Measurements from ENCODE around the gene RNF224. TPM values are rescaled to one million over a fixed set of nuclear protein-coding genes. Genes with fewer than 3 reads are reported as not detected.

The RNF224 gene
- total RNA-seq, 1 experiment from 2014 or later: 0.16 TPM

DNA sequence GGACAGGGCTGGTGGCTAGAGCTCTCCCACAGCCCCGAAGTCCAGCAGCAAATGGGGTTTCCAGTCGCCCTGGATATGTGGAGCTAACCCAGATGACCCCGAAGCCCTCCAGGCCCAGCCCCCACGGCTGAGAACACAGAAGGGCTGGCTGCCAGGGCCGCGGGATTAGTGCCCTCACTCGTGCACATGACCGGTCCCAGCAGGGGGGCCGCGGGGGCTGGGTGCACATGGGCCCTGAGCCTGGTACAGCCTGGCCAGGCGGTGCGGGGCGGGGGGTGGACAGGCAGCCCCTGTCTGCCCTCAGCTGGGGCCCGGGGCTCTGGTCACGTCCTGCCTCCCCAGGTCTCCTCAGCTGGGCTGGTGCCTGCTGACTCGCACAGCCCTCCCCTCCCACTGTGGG, 32.9 kb upstream of the RNF224 start:
- POLR2A ChIA-PET: interaction anchor here (0.7 to 2.1 kb wide), 5 partner anchors 10 to 47 kb away, joined by 3 to 13 read pairs (median 3); partner anchors contain the start of genes NDOR1, RNF224, TMEM203 and TUBB4B
- Mint-ChIP-seq H3K27me3 (ENCODE audit: insufficient read depth, unreplicated experiment) (no peaks in the 10 kb centered on the region), H3K4me3 (ENCODE audit: unreplicated experiment) (no peak overlapping the region), H3K9me3 (ENCODE audit: unreplicated experiment) (no peaks in the 10 kb centered on the region), H3K36me3 (ENCODE audit: insufficient read depth, unreplicated experiment) (peaks cover 14% of the 10 kb centered on the region), H3K27ac (ENCODE audit: low read depth, unreplicated experiment) (no peak overlapping the region), H3K4me1 (ENCODE audit: insufficient read depth, unreplicated experiment) (peaks cover 19% of the 10 kb centered on the region)
- TF ChIP-seq CTCF (IDR thresholded peaks at IDR 0.05; ENCODE audit: unreplicated experiment): no peak
- no peak for DNase-seq (ENCODE audit: unreplicated experiment)
- intact Hi-C loops (cut with micrococcal nuclease): no loop called here
- BruUV-seq (replicated peaks): no TSS peak
- CTCF ChIA-PET: interaction anchor here (0.5 to 0.7 kb wide), 3 partner anchors 8 to 85 kb away, joined by 3 to 6 read pairs (median 3); partner anchors contain the start of gene RNF224

- Mint-ChIP-seq H3K4me3 (ENCODE audit: unreplicated experiment) (peak overlapping the region; percentile 36), H3K36me3 (ENCODE audit: insufficient read depth, unreplicated experiment) (peaks cover 12% of the 10 kb centered on the region), H3K27ac (ENCODE audit: low read depth, unreplicated experiment) (no peak overlapping the region), H3K27me3 (ENCODE audit: insufficient read depth, unreplicated experiment) (no peaks in the 10 kb centered on the region), H3K4me1 (ENCODE audit: insufficient read depth, unreplicated experiment) (peaks cover 18% of the 10 kb centered on the region), H3K9me3 (ENCODE audit: unreplicated experiment) (no peaks in the 10 kb centered on the region)
- BruUV-seq (replicated peaks): no TSS peak
- intact Hi-C loops (cut with micrococcal nuclease): no loop called here
- DNase-seq (ENCODE audit: unreplicated experiment): peak; percentile 54
- no peak for TF ChIP-seq CTCF (IDR thresholded peaks at IDR 0.05; ENCODE audit: unreplicated experiment)
- ChIA-PET CTCF (interaction anchor here (0.6 to 1.1 kb wide), 4 partner anchors 24 to 386 kb away, joined by 3 to 6 read pairs (median 4); partner anchors contain the start of gene RNF224), POLR2A (interaction anchor here (0.5 to 2.1 kb wide), 10 partner anchors 10 to 150 kb away, joined by 3 to 13 read pairs (median 3); partner anchors contain the start of genes NDOR1, RNF224, TMEM203 and TUBB4B)
Observed at GRCh38 chr9:137194909-137195308, 32.4 kb upstream of the RNF224 start.

GRCh38 chr9:137195525-137196220, 31.6 kb upstream of the RNF224 start:
- peaks cover 18% of the 10 kb centered on the region for H3K4me1 Mint-ChIP-seq (ENCODE audit: insufficient read depth, unreplicated experiment)
- H3K27me3 Mint-ChIP-seq (ENCODE audit: insufficient read depth, unreplicated experiment): no peaks in the 10 kb centered on the region
- peaks cover 10% of the 10 kb centered on the region for H3K36me3 Mint-ChIP-seq (ENCODE audit: insufficient read depth, unreplicated experiment)
- no TSS peak for BruUV-seq (replicated peaks)
- no peak for TF ChIP-seq CTCF (IDR thresholded peaks at IDR 0.05; ENCODE audit: unreplicated experiment)
- ChIA-PET CTCF (interaction anchor here (0.6 to 1.1 kb wide), 5 partner anchors 23 to 1073 kb away, joined by 3 to 5 read pairs (median 3); partner anchors contain the start of gene RNF224), POLR2A (interaction anchor here (0.5 to 2.1 kb wide), 7 partner anchors 9 to 149 kb away, joined by 3 to 13 read pairs (median 3); partner anchors contain the start of genes NDOR1, TMEM203 and TUBB4B)
- intact Hi-C loops (cut with micrococcal nuclease): no loop called here
- H3K27ac Mint-ChIP-seq (ENCODE audit: low read depth, unreplicated experiment): no peak overlapping the region
- H3K9me3 Mint-ChIP-seq (ENCODE audit: unreplicated experiment): no peaks in the 10 kb centered on the region
- peak overlapping the region; percentile 36 for H3K4me3 Mint-ChIP-seq (ENCODE audit: unreplicated experiment)
- DNase-seq (ENCODE audit: unreplicated experiment): no peak
